Fibroblast of mammary gland (primary cell): ENCODE results near the gene ARFGEF3.
A peak's percentile ranks its signal among the peaks of the same experiment; 100 is the strongest.
"Not testable (repeated sequence)": the region's sequence is repeated elsewhere in the genome, so short reads cannot be mapped to it uniquely, and the experiment has no call there.

Experiments used
- DNase-seq: peaks from one replicate; pipeline ENCODE4 v3.0.0-alpha.2; 2010; ENCODE audit warnings: low read depth
- H3K4me3 ChIP-seq: 2 replicates; pipeline ENCODE4 v1.5.1; 2011; ENCODE audit warnings: low read depth, mild to moderate bottlenecking, low read length, moderate library complexity; ENCODE audit not compliant: control insufficient read depth
- TF ChIP-seq, protein P1 (sequence below): conservative IDR thresholded peaks from 2 replicates; pipeline ENCODE4 v1.5.1; 2011; ENCODE audit warnings: low read depth, low read length, inconsistent platforms; ENCODE audit not compliant: control insufficient read depth, insufficient read depth

Gene ARFGEF3

GRCh38 chr6:138357928-138358327, 196.2 kb downstream of the ARFGEF3 start:
- TF ChIP-seq, protein P1, sequence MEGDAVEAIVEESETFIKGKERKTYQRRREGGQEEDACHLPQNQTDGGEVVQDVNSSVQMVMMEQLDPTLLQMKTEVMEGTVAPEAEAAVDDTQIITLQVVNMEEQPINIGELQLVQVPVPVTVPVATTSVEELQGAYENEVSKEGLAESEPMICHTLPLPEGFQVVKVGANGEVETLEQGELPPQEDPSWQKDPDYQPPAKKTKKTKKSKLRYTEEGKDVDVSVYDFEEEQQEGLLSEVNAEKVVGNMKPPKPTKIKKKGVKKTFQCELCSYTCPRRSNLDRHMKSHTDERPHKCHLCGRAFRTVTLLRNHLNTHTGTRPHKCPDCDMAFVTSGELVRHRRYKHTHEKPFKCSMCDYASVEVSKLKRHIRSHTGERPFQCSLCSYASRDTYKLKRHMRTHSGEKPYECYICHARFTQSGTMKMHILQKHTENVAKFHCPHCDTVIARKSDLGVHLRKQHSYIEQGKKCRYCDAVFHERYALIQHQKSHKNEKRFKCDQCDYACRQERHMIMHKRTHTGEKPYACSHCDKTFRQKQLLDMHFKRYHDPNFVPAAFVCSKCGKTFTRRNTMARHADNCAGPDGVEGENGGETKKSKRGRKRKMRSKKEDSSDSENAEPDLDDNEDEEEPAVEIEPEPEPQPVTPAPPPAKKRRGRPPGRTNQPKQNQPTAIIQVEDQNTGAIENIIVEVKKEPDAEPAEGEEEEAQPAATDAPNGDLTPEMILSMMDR = no peak
- DNase-seq = no peak
- H3K4me3 ChIP-seq = no peak overlapping the region

GRCh38 chr6:138368684-138369083, 206.9 kb downstream of the ARFGEF3 start:
- not testable (repeated sequence) for H3K4me3 ChIP-seq, DNase-seq

DNA sequence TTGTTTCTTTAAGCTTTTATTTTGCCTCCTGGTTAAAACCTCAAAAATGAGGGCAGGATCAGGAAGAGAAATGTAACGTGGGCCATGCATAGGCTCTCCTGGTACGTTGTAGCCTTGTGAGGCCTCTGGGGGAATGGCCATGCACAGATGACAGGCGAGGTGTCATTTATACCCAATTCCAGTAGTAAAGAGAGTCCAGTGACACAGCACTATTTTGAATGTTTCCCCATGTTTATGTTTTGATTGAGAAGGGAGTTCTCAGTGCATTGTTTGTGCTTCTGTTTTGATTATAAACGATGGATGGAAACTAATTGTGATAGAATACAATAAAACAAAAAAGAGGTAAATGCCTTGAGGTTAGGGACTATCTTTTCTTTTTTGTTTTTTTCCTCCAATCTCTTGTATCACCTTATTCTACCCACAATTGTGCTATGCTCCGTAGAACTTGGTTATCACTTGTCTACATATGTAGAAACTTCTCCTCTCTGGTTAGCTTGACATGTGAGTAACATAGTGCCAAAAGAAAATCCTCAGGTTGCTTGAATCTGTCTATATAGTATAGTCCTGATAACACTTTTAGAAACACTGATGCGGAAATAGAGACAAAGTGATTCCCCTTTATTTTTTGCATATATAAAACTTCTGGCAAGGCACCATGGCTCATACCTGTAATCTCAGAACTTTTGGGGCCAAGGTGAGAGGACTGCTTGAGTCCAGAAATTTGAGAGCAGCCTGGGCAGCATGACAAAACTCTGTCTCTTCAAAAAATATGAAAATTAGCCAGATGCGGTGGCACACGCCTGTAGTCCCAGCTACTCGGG, 209.1 kb downstream of the ARFGEF3 start:
- TF ChIP-seq, protein P1 = no peak
- no peak for DNase-seq
- H3K4me3 ChIP-seq = no peak overlapping the region

- H3K4me3 ChIP-seq = no peak overlapping the region
- DNase-seq = no peak
- TF ChIP-seq, protein P1 = no peak
Observed at GRCh38 chr6:138371452-138371711, 209.6 kb downstream of the ARFGEF3 start.

- TF ChIP-seq, protein P1 = no peak
- DNase-seq = peak; percentile 32
Observed at GRCh38 chr6:138371720-138372119, 210.0 kb downstream of the ARFGEF3 start.

GRCh38 chr6:138372711-138373463, 211.1 kb downstream of the ARFGEF3 start:
- peak; percentile 46 for DNase-seq

More at GRCh38 chr6:138371720-138372119, 210.0 kb downstream of the ARFGEF3 start:
- no peak overlapping the region for H3K4me3 ChIP-seq

DNA sequence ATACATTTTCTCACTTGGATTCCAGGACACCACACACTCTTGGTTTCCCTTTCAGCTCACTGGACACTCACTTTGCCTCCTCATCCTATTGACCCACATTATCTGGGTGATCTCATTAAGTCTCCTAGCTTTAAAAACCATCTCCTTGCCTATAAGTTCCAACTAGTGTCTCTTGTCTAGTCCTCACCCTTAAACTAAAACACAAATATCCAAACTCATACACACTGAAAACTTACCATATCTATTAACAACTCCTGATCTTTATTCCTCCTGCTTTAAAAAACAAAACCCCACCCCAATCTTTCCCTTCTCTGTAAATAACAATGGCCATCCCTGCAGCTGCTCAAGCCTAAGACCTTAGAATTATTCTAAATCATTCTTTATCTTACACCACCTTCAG, 212.5 kb downstream of the ARFGEF3 start:
- TF ChIP-seq, protein P1 = no peak
- no peak overlapping the region for H3K4me3 ChIP-seq
- no peak for DNase-seq

More at GRCh38 chr6:138372711-138373463, 211.1 kb downstream of the ARFGEF3 start:
- TF ChIP-seq, protein P1 = no peak
- H3K4me3 ChIP-seq = no peak overlapping the region
